ENCODE results near the gene CINP.
"Not testable (repeated sequence)": the region's sequence is repeated elsewhere in the genome, so short reads cannot be mapped to it uniquely, and the experiment has no call there.

CINP gene

DNA sequence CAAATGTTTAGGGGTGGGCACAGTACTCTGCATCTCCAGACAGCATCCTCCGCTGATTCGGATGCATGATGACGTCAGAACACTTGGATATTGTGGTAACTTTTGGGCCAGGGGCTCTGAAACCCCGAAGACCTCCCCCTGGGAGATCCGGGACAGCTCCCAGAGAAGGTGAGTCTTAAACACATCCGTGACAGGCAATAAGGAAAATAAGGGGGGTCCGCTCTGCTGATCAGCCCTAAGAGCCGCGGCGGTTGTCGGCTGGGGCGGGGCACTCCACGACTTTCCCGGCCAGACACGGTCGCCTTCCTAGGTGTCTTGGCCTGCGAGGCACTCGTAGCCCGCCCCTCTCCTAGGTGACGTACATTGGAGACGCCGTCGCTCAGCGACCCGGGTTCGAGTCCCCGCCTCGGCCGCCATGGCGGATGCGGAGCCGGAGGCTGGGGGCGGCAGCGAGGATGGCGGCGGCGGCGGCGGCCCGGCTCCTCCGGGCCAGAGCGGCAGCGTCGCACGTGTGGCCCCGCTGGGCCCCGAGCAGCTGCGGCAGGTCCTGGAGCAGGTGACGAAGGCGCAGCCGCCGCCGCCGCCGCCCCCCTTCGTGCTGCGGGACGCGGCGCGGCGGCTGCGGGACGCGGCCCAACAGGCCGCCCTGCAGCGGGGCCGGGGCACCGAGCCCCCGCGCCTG is 43.2 kb downstream of the CINP start, which contains the start of gene ZNF839:
TSS of gene ZNF839 (plus strand) at position 396 of the 682 bp plus-strand sequence. CDS start at position 416, 20 bp downstream.
- DNase-seq = peak; percentile 51

DNA sequence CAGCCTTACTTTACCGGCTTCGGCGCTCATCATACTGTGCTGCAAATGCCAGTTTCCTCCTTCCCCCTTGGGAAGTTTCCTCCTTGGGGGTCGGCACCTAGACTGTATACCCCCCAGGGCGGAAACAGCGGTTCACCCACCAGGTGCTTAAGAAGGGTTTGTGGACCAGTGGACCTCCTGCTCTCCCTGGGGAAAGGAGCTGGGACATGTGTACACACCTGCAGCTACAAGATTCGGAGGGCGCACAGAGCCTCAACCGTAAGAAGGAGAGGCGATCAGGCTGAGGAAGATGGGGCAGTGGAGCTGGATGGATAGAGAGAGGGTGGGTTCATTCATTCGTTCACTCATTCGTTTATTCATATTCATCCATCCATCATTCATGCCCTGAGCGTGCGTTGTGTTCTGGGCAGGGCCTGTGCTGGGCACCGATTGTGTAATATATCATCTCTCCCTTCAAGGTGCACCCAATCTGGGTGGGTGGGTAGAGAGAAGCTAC is 43.9 kb downstream of the CINP start:
- no peak for DNase-seq

DNA sequence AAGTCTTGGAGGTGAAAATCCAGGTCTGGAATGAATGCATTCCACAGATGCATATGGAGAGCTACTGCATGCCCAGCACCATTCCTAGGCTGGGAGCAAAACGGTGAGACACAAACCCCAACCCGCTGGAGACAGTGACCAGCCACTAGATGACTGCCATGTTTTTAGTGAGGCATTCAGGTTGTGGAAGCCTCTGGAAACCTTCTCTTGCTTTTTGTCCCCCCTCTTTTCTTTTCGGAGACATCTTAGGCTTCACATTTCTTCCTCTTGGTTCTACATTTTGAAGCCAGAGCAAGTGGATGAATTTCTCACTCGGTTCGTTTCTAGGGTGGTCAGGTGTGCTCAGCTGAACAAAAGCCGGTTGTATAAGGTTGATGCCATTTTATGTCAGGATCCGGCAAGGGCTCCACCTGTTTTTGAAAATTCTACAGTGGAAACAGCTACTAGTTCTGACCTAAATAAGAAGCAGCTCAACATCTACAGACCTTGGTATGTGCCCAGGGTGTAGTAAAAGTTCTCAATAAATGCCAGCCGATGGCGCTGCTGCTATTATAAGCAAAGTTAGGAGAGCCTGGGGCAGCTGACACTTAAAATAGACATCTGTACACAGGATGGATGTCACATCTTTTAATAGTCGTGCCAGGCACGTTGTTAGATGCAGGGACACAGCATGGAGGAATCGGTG is 45.0 kb downstream of the CINP start:
- DNase-seq = peak; percentile 38

DNA sequence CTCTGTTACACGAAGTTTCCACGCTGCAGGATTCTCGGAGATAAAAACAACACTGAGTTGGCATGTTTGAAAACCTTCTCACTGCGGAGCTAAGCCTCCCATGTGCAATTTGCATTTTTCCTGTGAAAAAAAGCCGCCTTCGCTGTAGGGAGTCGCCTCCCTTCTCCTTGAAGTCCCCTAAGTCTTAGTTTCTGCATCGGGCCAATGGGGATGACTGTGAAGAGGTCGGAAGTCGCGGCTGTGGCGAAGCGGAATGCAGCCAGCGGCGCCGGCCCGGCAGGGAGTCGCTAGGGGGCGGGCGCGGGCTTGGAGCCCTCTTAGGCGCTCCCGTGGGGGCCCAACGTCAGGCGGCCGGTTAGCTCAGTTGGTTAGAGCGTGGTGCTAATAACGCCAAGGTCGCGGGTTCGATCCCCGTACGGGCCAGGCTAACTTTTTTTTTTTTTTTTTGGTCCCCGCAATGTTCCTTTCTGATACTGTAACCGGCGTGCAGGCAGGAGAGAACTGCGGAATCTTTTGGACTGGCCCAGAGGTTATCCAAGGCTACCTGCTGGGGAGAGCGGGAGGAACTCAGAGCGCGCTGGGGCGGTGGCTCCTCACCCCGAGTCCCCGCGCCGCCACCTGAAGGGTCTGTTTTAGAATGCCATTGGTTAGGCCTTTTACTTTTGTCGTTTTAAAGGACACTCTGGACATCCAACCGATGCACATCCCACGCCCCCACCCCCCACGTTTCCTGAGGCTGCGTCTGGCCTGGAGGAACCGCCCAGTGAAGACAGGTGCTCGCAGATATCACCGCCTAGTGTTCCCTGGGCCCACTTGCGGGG is 45.7 kb downstream of the CINP start:
- DNase-seq = peak; percentile 73

DNA sequence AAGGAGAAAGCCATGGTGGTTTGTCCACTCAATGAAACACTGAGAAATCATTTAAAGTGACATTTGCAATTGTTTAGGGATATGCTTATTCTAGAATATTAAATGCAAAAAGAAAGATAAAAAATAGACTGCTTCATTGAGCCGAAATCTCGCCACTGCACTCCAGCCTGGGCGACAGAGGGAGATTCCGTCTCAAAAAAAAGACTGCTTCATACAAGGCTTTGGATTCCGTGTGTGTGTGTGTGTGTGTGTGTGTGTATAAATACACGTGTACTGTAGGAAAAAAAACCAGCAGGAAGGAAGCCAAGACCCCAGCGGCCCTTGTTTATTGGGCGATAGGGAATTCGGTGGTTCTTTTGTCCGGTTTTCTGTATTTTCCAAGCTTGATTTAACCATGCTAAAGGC is 46.4 kb downstream of the CINP start:
- no peak for DNase-seq

DNA sequence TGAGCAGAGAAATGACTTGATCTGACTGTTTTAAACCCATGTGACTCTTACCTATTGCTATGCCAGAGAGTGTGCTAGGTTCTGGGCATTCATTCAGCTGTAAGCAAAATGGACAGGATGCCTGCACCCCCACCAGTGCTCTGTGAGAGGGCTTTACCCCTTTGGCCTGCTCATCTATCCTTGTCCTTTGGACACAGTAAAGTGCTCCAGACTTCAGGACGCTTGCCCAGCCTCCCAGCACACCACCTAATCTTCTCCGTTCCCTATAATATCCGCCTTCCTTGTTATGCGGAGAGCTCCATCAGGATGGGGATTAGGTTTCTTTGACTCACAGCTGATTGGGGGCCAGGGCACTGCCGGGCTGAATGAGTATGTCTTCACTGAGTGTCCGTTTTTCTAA is 47.6 kb downstream of the CINP start:
- no peak for DNase-seq

DNA sequence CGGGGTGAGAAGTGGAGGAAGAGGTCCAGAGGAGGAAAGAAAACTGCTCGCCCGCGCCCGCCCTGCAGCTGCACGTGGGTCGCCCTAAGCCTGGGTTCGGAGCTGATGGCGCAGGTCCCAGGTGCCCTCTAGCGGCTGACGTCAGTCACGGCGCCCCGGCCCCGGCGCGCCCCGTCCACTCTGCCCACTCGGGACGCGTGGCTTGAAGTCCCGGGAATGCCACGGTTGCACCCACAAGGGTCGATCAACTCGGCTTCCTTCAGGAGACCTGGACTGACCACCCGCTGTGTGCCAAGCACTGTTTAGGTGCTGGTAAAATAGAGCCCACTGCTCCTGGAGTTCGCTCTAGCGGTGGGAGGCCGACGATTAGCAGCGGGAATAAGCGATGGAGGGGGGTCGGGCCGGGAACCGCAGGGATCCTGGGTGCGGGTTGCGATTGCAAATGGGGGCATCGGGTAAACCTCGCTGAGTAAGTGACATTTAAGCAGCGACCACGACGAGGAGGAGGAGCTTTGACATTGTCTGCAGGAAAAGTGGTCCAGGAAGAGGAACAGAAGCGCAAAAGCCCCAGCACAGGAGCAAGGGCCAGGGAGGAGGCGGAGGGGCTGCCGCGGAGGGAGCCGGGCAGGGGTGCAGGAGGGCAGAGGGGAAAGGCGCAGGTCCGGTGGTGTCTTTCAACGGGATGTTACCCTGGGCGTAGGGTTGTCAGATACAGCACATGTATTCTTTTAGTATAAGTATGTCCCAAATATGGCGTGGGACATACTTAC is 48.3 kb downstream of the CINP start:
- peak; percentile 39 for DNase-seq

DNA sequence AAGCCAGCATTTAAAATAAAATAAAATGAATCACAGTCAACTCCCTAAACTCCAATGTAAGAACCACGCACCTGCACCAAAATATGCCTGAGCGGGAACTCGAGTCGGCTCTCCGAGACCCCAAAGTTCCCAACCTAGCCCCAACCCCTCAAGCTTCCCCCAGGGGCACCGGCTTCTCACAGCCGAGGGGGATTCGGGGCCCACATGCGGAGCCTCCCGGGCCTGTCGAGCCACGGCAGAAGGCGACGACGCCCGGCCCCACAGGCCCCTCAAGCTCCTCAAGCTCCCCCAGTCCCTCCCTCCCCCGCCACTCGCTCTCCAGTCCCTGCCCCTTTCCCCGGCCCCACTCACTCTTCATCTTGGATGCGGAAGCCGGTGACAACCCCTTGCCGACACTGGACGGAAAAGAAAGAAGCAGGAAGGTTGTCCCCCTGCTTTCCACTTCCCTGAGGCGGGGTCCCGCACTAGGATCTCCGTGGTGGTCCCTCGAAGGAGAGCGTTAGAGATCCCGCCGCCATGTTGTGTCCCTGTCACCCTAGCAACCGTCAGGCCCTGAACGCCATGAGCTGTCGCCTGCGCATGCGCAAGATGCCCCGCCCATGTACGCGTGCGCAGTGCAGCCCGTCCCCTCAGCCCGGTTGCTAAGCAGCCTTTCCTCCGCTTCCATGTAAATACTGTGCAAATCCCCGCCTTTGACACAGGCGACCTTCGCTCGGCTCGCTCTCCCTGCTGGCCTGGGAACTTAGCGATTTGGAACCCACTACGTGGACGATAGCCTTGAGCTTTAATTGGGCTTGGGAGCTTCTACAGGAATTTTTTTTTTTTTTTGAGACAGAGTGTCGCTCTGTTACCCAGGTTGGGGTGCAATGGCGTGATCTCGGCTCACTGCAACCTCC is 57.8 kb downstream of the CINP start, which contains the start of gene MOK:
TSS of gene MOK (minus strand) at position 554 of the 896 bp plus-strand sequence. CDS start at position 358, 196 bp downstream.
- DNase-seq = peak; percentile 91

DNA sequence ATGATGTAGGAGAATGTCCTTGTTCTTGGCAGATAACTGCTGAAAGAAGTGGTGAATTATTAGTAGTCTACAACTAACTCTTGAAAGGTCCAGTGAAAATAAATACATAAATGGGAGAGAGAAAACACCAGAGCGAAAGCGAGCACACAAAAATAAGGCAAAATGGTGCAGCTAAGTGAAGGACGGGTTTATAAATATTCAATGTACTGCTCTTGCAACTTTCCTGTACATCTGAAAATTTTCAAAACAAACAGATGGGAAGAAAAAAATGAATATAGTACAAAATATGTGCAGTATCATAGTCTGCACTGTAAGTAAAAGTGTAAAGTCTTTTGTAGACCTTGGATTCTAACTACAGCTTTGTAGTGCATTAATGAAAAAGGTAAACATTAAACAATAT is 59.0 kb downstream of the CINP start:
- DNase-seq = no peak

DNA sequence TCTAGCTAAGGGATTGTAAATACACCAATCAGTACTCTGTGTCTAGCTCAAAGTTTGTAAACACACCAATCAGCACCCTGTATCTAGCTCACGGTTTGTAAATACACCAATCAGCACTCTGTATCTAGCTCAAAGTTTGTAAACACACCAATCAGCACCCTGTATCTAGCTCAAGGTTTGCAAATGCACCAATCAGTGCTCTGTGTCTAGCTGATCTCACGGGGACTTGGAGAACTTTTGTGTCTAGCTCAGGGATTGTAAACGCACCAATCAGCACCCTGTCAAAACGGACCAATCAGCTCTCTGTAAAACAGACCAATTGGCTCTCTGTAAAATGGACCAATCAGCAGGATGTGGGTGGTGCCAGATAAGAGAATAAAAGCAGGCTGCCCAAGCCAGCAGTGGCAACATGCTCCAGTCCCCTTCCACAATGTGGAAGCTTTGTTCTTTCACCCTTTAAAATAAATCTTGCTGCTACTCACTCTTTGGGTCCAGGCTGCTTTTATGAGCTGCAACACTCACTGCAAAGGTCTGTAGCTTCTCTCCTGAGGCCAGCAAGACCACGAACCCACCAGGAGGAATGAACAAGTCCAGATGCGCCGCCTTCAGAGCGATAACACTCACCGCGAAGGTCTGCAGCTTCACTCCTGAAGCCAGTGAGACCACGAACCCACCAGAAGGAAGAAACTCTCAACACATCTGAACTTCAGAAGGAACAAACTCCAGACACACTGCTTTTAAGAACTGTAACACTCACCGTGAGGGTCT is 64.2 kb downstream of the CINP start:
- not testable (repeated sequence) for DNase-seq
